HG03108 (cell line): ENCODE measurements around the gene MYO3B.
"Not testable (repeated sequence)": the region's sequence is repeated elsewhere in the genome, so short reads cannot be mapped to it uniquely, and the experiment has no call there.

ENCODE experiments used
- ATAC-seq: cut with Tn5 transposase; IDR thresholded peaks from one replicate; pipeline ENCODE4 v1.9.1; 2021; ENCODE audit warnings: moderate library complexity; ENCODE audit not compliant: unreplicated experiment

The MYO3B gene

DNA sequence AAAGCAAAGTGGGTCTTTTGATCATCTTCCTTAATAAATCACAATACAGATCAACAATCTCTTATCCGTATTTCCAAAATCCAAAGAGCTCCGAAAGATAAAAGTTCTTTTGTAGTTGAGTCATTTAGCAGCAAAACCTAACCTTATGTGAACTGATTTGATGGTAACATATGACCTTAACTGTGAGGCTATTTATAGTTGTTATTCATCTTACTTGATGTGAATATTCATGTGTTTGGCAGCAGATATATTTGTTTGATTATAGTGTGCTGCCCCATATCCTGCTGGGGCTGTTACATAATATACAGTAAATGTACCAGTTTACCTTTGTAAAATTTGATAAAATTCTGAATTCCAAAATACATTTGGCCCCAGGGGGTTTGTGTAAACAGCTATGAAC is 158.5 kb downstream of the MYO3B start:
- no peak for ATAC-seq

DNA sequence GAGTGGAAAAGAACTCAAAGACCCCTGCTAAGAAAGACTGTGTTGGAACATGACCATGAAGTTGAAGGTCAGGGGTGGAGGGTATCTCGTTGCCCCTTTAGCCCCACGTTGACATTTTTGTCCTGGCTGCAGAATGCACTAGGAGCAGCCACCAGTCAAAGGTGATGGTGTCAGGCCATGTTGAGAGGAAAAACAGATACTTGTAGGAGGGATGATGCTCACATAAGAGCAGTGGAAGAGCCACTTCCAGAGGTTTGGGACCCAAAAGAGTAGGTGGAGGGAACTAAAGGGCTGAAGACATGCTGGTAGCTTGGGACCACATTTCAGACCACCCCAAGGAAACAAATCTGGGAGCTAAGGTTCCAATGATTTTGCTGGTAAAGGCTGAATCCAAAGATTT is 159.0 kb downstream of the MYO3B start:
- no peak for ATAC-seq

DNA sequence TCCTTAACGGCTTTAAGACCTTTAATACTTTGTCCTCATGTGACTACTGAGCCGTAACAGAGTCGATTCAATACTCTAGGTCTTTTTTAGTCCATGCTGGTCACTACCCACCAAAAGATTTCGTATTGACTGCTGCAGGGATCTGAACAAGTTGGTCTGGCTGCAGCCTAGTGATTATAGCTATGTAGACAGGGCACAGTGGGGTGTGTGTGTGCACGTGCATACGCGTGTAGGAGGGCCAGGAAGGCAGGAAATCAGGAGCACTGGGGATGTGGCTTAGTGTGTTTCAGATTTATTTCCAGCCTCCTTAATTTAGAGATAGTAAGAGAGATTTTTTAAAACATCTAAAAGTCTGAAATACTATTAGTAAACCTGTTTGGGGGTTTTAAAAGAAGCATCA is 161.4 kb downstream of the MYO3B start:
- no peak for ATAC-seq

DNA sequence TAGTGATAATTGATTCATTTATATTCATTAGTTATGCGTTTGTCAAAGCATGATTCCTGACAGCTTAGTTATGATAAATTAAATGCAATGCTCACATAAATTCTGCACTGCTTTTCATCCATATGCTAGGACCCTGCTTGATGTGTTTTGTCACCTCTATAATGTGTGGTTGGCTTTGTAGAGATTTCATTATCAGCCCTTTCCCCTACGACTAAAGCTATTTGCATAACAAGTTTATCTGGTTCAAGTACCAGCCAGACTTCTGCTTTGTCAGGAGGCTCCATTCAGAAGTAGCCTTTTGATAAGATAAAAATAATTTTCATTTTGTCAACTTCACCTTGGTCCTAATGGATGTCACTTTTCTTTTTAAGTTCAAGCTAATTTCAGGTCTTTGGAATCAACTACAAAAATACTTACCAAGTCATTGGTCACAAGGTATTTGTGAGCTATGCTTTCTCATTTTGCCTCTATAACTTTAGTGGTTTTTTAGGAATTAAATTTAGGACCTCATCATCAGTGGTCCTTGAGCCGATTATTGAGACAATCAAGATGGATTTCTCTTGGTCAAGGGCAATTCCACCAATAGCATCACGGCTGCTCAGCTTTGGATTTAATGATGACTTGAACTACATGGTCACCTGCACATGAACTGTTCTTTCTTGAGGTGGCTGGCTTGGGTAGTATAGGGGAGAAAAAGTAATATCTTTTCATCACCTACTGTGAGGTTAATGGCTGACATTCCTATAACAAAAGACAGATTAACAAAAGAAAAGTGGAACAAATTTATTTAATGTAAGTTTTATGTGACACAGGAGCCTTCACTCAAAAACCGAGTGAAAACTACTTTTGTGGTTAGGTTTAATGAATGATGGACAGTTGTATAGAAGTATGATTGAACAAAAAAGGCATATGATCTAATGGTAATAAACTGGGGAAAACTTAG is 162.1 kb downstream of the MYO3B start:
- no peak for ATAC-seq

DNA sequence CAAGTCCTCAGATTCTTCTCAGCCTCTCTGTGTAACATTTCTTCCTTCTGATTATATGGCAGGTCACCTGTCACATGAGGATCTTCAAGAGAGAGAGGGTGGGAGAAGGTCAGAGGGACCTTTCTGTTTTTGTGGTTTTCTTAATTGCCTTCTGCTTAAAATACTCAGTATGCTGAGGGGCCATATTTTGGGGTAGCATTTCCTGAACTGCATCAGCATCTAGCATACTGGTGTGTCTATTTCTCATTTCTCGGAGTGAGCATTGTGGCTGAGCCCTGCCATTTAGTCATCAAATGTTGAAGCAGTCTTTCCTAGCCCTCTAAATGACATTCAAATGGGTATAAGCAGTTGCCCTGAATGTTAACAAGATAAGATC is 162.7 kb downstream of the MYO3B start:
- ATAC-seq: no peak

DNA sequence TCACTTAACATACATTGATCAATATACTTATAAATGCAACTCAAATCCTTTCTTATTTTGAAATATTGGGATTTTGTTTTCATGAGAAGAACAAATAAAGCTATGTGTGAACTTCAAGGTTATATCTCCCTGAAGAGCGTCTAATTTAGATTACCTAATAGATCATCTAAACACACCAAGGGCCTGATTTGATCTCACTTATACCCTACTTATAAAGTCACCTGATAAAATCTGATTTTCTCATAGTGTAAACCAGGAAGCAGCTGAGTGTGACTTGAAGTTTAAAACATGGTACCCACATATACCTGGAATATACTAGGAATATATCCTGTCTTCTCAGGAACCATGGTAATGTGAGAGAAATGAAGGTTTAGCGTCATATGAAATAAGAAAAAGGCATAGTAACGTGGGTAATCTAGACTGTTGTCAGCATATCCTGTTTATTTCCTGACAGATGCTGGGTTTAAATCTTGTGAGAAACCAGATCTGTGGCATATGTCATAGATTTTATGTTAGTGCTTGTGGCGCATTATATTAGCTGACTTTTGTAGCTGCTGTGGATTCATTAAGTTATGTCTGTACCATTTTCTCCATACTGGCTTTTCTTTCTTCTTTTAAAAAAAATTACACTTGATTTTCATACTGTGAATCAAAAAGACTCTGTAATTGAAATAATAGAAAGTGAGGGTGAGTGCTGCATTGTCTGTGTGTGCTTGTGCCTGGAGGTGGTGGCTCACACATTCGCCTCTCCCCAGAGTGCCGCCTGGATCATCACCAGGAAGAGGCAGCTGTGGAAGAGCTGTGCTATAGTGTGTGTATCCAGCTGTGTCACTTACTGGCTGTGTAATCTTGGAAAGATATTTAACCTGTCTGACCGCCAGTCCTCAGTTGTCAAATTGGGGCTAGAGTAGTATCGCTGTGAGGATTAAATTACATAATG is 164.0 kb downstream of the MYO3B start:
- ATAC-seq: no peak

DNA sequence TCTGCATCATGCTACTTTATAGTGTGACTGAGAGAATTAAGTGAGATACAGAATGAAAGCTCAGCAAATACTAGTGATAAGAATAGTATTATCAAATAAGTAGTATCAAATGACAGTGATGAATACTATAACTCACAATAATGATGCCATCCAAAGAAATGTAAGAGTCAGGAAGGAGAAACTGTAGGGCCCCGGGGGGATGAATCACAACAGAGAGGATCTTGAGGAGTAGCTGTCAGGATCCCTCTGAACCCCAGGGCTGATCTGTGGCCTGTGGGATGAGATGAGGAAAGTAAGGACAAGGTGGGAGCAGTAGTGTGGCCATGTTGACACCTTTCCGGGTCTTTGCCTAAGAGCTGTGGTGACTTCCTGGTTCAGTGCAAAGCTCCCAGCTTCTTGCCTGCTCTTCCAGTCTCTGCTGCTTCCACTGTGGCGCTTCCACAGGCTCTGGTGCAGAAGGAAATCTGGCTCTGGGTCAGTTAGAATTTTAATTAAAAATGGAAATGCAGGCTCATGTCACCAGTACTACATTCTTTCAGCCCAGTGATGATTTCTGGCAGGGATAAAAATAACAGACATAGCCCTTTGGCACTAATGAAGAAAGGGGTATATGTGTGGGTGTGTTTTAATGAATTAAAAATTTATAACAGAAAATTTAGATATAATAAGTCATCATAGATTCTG is 166.9 kb downstream of the MYO3B start:
- no peak for ATAC-seq

DNA sequence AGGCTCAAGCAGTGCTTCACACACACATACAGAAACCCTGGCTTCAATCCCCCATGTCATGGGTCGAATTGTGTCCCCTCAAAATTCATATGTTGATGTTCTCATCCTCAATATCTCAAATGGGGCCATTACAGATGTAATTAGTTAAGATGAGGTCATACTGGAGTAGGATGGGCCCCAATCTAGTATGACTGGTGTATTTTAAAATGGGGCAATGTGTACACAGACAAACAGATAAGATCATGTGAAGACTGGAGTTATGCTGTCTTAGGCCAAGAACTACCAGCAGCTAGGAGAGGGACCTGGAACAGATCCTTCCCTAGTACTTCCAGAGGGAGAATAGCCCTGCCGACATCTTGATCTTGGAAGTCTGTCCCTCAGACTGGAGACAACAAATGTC is 167.7 kb downstream of the MYO3B start:
- ATAC-seq: no peak

DNA sequence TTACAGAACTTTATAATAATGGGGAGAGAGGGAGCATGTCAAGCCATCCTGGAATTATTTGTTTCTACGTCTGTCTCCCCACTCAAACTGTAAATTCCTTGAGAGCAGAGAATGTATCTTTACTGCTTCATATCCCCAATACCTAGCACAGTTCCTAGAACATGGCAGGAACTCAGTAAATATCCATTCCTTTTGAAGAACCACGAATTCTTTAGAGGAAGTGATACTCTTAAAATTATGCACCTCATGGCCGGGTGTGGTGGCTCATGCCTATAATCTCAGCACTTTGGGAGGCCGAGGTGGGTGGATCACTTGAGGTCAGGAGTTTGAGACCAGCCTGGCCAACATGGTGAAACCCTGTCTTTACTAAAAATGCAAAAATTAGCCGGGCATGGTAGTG is 171.3 kb downstream of the MYO3B start:
- ATAC-seq: not testable (repeated sequence)

DNA sequence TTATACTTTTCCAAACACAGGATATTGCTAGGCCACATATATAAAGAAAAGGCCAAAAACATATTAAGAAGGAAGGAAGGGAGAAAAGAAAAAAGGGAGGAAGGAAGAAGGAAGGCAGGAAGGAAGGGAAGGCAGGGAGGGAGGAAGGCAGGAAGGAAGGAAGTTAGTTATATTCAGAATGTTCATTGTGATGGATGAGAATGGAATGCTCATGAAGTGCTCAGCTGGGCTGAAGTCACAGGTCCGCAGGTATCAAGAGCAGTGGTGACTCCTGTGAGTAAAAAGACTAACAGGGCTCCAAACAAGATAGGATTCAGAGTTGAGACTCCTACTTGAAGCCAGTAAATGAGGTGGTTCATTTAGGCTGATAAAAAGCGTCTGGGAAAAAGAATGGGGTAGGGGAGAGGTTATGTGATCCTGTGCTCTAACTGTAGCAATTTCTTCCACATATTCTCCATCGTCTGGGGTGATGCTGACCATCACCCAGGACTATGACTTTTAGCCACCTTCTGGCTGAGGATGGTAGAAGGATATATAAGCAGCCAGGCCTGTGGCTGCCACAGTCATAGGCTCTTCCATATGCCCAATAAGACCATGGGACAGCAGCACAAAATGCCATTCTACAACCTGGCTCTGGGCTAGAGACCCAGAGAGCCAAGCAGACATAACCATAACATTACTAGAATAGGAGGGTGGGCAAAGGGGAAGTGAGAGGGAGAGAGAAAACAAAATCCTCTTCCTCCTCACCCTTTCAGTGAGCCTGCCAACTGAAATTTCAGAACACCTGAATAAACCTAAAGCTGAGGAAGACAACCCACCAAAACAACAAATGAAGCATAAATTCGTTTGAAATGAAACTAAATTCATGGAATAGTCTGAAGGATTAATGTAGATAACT is 173.2 kb downstream of the MYO3B start:
- ATAC-seq: no peak

DNA sequence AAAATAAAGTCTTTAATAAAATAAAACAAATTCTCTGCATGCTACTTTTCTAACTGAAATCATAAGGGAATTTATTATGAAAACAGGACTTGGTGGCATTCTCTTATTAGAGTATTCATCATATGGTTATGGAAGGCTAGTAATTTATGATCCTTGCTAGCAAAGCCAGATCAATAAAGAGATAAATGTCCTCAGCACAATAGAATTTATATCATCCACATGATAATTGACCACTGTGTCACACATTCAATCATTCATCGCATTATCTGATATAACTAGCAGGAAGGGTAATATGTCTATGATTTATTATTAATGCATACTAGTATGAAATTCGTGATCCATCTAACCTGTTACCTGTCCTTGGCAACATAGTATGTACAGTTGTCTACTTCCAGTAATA is 175.8 kb downstream of the MYO3B start:
- no peak for ATAC-seq

DNA sequence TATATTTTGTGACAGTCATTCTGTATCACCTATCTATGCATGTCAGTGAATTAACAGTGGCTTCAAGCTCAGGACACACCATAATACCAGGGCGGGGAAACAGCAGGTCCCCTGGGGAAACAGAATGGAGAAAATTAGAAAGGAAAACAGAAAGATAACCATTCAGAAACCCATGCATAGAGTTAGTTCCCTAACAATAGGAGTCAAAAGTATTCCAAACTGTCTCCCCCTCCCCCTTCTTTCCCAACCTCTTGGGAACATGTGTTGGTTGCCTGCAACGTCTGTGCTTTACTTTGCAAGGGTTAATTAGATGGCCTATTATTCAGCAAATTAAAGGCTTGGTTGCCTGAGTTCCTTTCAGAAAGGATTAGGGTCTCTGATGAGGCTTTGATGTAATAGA is 176.4 kb downstream of the MYO3B start:
- no peak for ATAC-seq

DNA sequence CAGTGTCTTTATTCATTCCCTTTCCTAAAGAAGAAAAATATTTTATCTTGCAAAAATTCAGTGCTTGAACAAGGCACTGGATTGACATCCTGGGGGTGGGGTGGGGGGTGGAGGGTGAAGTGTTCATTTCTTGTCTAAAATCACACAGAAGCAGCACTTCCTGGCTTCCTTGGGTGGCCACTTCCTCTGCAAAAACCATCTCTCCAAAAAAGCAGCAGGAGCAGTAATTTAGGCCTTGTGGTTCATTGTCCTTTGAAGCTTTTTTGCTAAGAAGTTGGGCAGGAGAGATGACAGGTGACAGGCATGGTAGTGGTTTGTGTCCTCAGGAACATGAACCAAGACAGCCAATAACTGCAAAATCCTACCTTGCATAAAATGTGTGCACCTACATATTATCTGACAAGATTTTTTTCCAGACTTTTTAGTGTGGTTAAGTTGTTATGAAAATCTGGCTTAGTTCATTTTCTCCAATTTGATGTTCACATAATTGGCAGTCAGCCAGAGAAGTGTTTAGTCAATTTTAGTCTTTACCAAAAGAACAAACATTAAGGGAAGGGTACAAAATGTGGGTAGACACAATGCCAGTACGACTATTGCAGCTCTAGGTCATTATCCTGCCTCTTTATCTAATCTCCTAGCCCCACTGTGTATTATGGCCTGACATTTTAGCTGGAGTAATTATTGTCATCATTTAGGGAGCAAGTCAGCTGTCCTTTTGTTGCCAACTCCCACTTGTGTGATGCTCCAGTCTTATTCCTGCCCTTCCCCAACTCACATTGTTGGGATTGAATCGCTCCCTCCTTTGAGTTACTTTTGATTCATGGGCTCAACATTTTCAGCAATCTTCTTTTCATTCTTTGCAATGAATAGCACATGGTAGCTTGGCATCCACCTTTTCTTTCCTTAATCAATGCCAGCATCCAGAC is 177.2 kb downstream of the MYO3B start:
- ATAC-seq: no peak

DNA sequence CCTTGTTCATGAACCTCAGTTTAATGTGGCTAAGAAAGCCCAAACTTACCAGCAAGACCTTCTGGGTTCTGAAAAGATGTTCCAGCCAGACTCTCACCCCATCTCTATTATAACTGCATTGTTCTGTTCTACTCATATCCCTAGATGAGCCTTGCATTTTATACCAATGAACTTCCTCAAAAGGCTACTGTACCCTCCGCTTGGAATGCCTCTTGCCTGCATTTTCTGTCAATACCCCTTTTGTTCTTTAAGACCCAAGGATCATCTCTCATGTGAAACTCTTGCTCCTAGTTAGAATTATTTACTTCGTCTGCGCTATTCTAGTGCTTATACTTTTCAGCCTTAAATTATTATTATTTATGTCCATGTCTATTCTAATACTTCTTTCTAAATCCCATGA is 181.5 kb downstream of the MYO3B start:
- ATAC-seq: no peak

DNA sequence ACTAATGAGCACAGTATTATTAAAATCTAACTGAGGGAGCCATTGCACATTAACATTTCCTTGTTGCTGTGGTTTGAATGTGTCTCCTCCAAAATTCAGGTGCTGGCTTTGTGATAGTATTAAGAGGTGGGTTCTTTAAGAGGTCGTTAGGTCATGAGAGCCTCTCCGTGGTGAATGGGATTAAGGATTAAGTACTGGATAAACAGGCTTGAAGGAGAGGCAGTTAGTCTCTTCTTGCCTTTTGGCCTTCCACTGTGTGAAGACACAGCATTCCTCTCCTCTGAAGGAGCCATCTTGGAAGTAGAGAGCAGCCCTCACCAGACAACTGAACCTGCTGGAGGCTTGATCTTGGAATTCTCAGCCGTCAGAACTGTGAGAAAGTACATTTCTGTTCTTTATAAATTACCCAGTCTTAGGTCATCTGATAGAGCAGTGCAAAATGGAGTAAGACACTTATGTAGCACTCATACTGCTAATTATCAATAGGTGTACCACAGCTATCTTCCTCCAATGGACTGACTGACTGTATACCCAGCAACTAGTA is 182.7 kb downstream of the MYO3B start:
- no peak for ATAC-seq

DNA sequence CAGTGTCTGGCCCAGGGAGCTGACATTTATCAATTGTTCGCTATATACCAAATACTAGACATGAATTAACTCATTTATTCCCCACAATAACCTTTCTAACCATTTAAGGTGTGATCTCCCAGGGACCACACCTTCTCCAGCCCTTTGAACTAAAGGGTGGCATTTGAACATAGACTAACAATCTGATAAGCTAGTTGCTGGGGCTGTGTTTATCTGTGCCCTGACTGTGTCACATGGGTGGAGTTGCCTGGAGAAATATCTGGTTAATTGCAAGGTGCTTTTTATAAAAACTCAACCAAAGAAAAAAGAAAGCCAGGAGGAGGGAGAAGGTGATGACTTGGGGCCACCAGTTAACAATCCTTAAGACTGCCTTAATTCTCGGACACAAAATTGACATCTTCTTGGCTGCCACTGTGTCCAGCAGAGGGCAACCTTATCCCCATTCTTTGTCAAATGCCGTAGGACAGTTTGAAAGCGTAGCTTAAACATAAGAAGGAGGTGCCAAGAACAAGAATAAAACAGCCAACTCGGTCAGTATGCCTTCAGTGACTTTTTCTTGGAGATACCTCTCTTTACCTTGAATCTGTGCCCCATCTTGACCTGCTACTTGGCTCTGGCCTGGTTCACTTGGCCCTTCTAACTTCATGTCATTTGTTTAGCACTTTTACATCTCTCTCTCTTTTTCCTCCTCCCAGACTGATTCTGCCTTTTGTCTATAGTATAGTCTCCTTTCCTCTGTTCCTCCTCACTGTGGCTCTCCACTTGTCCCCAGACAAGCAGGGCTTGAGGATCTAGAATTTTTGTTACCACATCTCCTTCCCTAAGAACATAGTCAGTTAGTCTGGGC is 183.4 kb downstream of the MYO3B start:
- ATAC-seq: no peak

DNA sequence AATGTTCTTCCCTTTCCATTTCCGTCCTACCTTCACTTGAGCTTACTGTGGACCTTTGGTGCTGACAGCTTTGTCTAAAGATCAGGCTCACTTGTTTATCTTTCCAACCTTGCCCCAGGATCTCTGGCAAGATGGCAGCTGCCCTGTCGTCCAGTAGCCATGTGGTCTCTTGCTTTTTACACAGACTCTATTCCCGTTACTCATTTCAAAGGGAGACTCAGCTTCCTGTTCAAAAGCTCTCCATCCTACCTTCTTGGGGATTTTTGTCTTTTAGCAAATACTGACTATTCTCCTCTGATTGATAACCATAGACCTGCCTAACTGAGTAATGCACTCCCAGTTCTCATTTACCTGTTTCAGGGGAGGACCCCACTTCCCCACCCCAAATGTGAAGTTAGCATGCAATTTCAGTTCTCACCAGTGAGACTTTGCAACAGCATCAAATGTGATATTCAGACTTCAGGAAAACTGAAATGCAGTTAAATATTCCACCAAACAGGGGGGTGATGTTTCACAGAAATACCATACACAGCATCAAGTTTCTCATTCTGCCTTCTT is 184.4 kb downstream of the MYO3B start:
- no peak for ATAC-seq
